K562 (cell line): ENCODE data around the gene SLC1A7. TPM values are rescaled to one million over a fixed set of nuclear protein-coding genes. Genes with fewer than 3 reads are reported as not detected.

Source experiments
- CREM ChIP-seq: IDR thresholded peaks from 2 replicates; pipeline ENCODE4 v1.6.1; 2014; ENCODE audit warnings: antibody characterized with exemption, low read depth
- FOS ChIP-seq: IDR thresholded peaks from 3 replicates; pipeline ENCODE4 v1.6.1; 2011; ENCODE audit not compliant: insufficient read length; ENCODE audit errors: extremely low read depth
- FOSL1 ChIP-seq: fragments of 200-800 bp; sonication (Bioruptor generic); conservative IDR thresholded peaks from 2 replicates; pipeline ENCODE4 v1.6.1; 2016; ENCODE audit warnings: missing genetic modification characterization, missing compliant biosample characterization
- GTF2E2 ChIP-seq: fragments of 200-800 bp; sonication (Bioruptor generic); IDR thresholded peaks from 2 replicates; pipeline ENCODE4 v1.6.1; 2016; ENCODE audit warnings: missing genetic modification characterization, missing compliant biosample characterization
- GTF2F1 ChIP-seq: IDR thresholded peaks from 2 replicates; pipeline ENCODE4 v1.6.1; 2011; ENCODE audit warnings: low read depth, low read length, improper control_type of control experiment
- HMBOX1 ChIP-seq: sonication (generic); IDR thresholded peaks from 2 replicates; pipeline ENCODE4 v1.6.1; 2016
- JUN ChIP-seq, 2 experiments: sonication (generic) in 1 of 2; formaldehyde crosslinking in 1 of 2; IDR thresholded peaks; 2 replicates each; pipeline versions ENCODE4 v1.6.1 to v1.8.0; 2012 to 2022; ENCODE audit warnings: borderline replicate concordance in 2 of 2, mild to moderate bottlenecking in 2 of 2, improper control_type of control experiment in 1 of 2, low read depth in 1 of 2, low read length in 1 of 2, missing genetic modification reagents in 1 of 2
- JUND ChIP-seq, 2 experiments: IDR thresholded peaks; 2 replicates in 1 of 2; 3 replicates in 1 of 2; pipeline ENCODE4 v1.6.1; 2011; ENCODE audit warnings: borderline replicate concordance in 2 of 2, low read depth in 2 of 2, low read length in 2 of 2, improper control_type of control experiment in 1 of 2, missing biosample characterization in 1 of 2, missing genetic modification characterization in 1 of 2, missing genetic modification reagents in 1 of 2
- MAFK ChIP-seq: IDR thresholded peaks from 2 replicates; pipeline ENCODE4 v1.6.1; 2011; ENCODE audit warnings: low read length, improper control_type of control experiment
- NFE2 ChIP-seq: IDR thresholded peaks from 2 replicates; pipeline ENCODE4 v1.6.1; 2014; ENCODE audit warnings: antibody characterized with exemption, low read depth
- SNIP1 ChIP-seq: fragments of 450-650 bp; IDR thresholded peaks from 2 replicates; pipeline ENCODE4 v1.7.1; 2017; ENCODE audit warnings: low read depth, mild to moderate bottlenecking
- SREBF2 ChIP-seq: sonication (generic); formaldehyde crosslinking; IDR thresholded peaks from 2 replicates; pipeline ENCODE4 v1.4.0; 2020; ENCODE audit warnings: mild to moderate bottlenecking, missing genetic modification reagents
- YY1 ChIP-seq, 3 experiments: IDR thresholded peaks; 2 replicates each; pipeline ENCODE4 v1.6.1; 2011; ENCODE audit warnings: low read length in 2 of 3, mild to moderate bottlenecking in 2 of 3, moderate library complexity in 2 of 3, borderline replicate concordance in 1 of 3, control low read depth in 1 of 3, low read depth in 1 of 3; ENCODE audit not compliant: insufficient read depth in 3 of 3, insufficient replicate concordance in 2 of 3, control insufficient read depth in 1 of 3, insufficient read length in 1 of 3; ENCODE audit errors: extremely low read depth in 1 of 3
- ZMIZ1 ChIP-seq, 2 experiments: fragments of 150-350 bp in 1 of 2; IDR thresholded peaks; 2 replicates each; pipeline ENCODE4 v1.6.1; 2012 to 2016; ENCODE audit warnings: low read depth in 2 of 2, low read length in 2 of 2, mild to moderate bottlenecking in 1 of 2, moderate library complexity in 1 of 2
- ZNF561 ChIP-seq: fragments of 450-650 bp; formaldehyde crosslinking; conservative IDR thresholded peaks from 2 replicates; pipeline ENCODE4 v1.4.0; 2020; ENCODE audit warnings: mild to moderate bottlenecking, moderate library complexity
- polyA plus RNA-seq, 8 experiments: library from polyadenylated mRNA; depleted of rRNA in 4 of 8; stranded (reverse) in 5 of 8; unstranded in 3 of 8; fragments of >200 nt; fragmentation: Nextera tagmentation in 2 of 8; fragmentation: Illumina TruSeq in 1 of 8; extraction: Ambion mirVana in 2 of 8; extraction: Trizol in 1 of 8; gene quantifications; 2 replicates each; pipeline versions ENCODE4 v1.2.1 to v1.2.3, GENCODE V29; 2011 to 2014; ENCODE audit warnings: inconsistent platforms in 1 of 8, missing spikeins in 1 of 8
- total RNA-seq, 7 experiments: library from RNA; depleted of rRNA in 6 of 7; stranded (reverse); fragments of >200 nt in 6 of 7; fragmentation: Illumina TruSeq in 2 of 7; extraction: Trizol in 2 of 7; gene quantifications; 2 replicates each; pipeline versions ENCODE4 v1.2.1 to v1.2.3, GENCODE V29; 2011 to 2021; ENCODE audit warnings: low replicate concordance in 1 of 7
- TF ChIP-seq, protein P1 (sequence below): sonication (generic); formaldehyde crosslinking; IDR thresholded peaks from 2 replicates; pipeline ENCODE4 v1.8.0; 2022; ENCODE audit warnings: missing genetic modification reagents, mild to moderate bottlenecking, borderline replicate concordance
- TF ChIP-seq, protein P2 (sequence below), 2 experiments: fragments of 450-650 bp in 1 of 2; sonication (generic) in 1 of 2; formaldehyde crosslinking in 1 of 2; IDR thresholded peaks in 1 of 2; conservative IDR thresholded peaks in 1 of 2; 2 replicates each; pipeline versions ENCODE4 v1.6.1 to v1.8.1; 2016 to 2023; ENCODE audit warnings: mild to moderate bottlenecking in 2 of 2, moderate library complexity in 2 of 2, inconsistent platforms in 1 of 2, missing genetic modification reagents in 1 of 2

SLC1A7 gene
- total and polyA plus RNA-seq, 9 of the 15 experiments (the other 6 are each of a cell fraction or from before 2014, with no cell fraction given) = 0.07 TPM; not detected in 8

DNA sequence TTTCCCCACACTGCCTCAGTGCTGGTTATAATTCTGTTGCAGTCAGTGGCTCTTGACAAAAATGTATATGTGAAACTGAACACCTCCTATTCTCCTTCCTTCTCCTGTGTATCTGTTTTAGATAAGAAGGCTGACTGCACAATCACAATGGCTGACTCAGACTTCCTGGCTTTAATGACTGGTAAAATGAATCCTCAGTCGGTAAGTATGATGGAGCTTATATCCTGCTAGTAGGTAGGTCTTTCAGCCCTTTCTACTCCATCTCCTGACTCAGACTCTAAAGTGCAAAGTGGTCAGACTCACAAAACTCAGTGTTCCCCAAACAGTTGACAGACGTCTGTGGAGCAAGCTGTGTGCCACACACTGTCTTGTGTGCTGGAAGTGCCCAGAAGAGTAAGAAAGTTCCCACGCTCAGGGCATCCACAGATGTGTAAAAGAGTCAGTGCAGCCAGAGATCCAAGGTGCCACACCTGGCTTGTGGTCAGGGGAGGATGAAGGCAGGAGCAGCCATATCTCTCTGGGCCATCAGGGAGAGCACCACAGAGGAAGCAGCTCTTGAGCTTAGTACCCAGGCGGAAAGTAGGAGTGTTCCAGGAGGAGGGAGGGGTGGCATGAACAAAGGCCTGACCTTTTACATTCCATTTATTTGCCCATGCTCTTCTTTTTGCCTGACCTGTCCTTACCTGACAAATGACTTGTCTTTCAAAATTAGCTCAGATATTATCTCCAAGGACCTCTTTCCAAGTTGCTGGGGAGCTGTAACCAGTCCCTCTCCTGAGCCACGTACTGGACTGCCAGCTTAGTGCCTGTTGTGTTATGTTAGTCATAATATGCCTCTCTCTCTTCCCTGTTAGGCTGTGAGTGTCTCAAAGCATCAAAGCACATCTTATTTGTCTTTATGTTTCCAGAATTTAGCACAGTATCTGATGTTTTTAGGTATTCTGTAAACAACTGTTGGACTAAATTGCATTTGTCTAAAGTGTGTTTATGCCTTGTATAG is 94.4 kb downstream of the SLC1A7 start (continued):
- TF ChIP-seq, protein P1, sequence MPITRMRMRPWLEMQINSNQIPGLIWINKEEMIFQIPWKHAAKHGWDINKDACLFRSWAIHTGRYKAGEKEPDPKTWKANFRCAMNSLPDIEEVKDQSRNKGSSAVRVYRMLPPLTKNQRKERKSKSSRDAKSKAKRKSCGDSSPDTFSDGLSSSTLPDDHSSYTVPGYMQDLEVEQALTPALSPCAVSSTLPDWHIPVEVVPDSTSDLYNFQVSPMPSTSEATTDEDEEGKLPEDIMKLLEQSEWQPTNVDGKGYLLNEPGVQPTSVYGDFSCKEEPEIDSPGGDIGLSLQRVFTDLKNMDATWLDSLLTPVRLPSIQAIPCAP = no peak
- TF ChIP-seq MAFK (peak; percentile 71), GTF2F1 (no peak), FOS (peak; percentile 3), FOSL1 (tag) (peak; percentile 89), ZNF561 (CRISPR knock-in tag) (no peak), YY1 (IDR thresholded peaks at IDR 0.05; ENCODE audit: borderline replicate concordance in 1 of 3, control insufficient read depth in 1 of 3, extremely low read depth in 1 of 3, insufficient read depth in 3 of 3, insufficient read length in 1 of 3, insufficient replicate concordance in 2 of 3, low read depth in 1 of 3, low read length in 2 of 3) (peak in 1 of 3 experiments; percentile 77), JUN (IDR thresholded peaks at IDR 0.05; ENCODE audit: borderline replicate concordance, low read depth, low read length) (peak; percentile 57; the same call in 1 of the 2 replicates), JUN (CRISPR knock-in tag; IDR thresholded peaks at IDR 0.05; ENCODE audit: borderline replicate concordance) (no peak), JUND (IDR thresholded peaks at IDR 0.05; ENCODE audit: borderline replicate concordance, low read depth, low read length) (peak; percentile 89), JUND (tag; IDR thresholded peaks at IDR 0.05; ENCODE audit: borderline replicate concordance, low read depth, low read length) (peak; percentile 77; the same call in 1 of the 3 replicates), GTF2E2 (tag) (0 out of 2 replicates have a peak, but pooled peaks have one; percentile 34), NFE2 (peak; percentile 73), SREBF2 (CRISPR knock-in tag) (no peak), HMBOX1 (peak; percentile 82), CREM (peak; percentile 47; the same call in 1 of the 2 replicates), ZMIZ1 (IDR thresholded peaks at IDR 0.05; ENCODE audit: low read depth in 2 of 2, low read length in 2 of 2) (no peak), SNIP1 (no peak)
- TF ChIP-seq, protein P2, sequence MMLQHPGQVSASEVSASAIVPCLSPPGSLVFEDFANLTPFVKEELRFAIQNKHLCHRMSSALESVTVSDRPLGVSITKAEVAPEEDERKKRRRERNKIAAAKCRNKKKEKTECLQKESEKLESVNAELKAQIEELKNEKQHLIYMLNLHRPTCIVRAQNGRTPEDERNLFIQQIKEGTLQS (IDR thresholded peaks at IDR 0.05) = peak; percentile 79
- TF ChIP-seq, protein P2 (CRISPR knock-in tag; conservative IDR thresholded peaks at IDR 0.05) = no peak
